Transverse colon (tissue), 3 donors: ENCODE data around the gene CWC27.

Experiments
- CTCF ChIP-seq, 5 experiments: fragments of 200-600 bp in 3 of 5; fragments of 450-650 bp in 2 of 5; sonication (generic) in 3 of 5; IDR thresholded peaks; 1 replicate in 2 of 5; 2 replicates in 3 of 5; pipeline ENCODE4 v1.5.1; 2016 to 2017; ENCODE audit warnings: antibody characterized with exemption in 5 of 5, inconsistent platforms in 3 of 5, mild to moderate bottlenecking in 2 of 5, moderate library complexity in 1 of 5
- EP300 ChIP-seq: sonication (generic); formaldehyde crosslinking; IDR thresholded peaks from one replicate; pipeline ENCODE4 v1.6.1; 2017; ENCODE audit warnings: antibody characterized with exemption, low read depth

- TF ChIP-seq CTCF (IDR thresholded peaks at IDR 0.05) (no peak), EP300 (no peak)
Observed at GRCh38 chr5:64949331-64949730, 180.6 kb downstream of the CWC27 start.
